ENCODE measurements around the gene TMEM178A.
"Not testable (repeated sequence)": the region's sequence is repeated elsewhere in the genome, so short reads cannot be mapped to it uniquely, and the experiment has no call there.

TMEM178A gene

GRCh38 chr2:39665811-39666490 lies at the start of gene TMEM178A:
Gene TMEM178A, plus strand, starts transcription at chr2:39665917. Its CDS starts 58 bp downstream, at chr2:39665975.
- no peak for DNase-seq

GRCh38 chr2:39618236-39618635 lies 47.5 kb upstream of the TMEM178A start:
- no peak for DNase-seq

GRCh38 chr2:39618736-39619135 lies 47.0 kb upstream of the TMEM178A start:
- DNase-seq: peak in 1 of 2 experiments; percentile 9

GRCh38 chr2:39620067-39620466 lies 45.6 kb upstream of the TMEM178A start:
- DNase-seq: peak; percentile 91 to 93

- DNase-seq: no peak
Measured at GRCh38 chr2:39621596-39621995, 44.1 kb upstream of the TMEM178A start.

GRCh38 chr2:39622860-39623259 lies 42.9 kb upstream of the TMEM178A start:
- no peak for DNase-seq

- DNase-seq: no peak
Measured at GRCh38 chr2:39623917-39624316, 41.8 kb upstream of the TMEM178A start.

- DNase-seq: peak; percentile 87 to 89
Measured at GRCh38 chr2:39625193-39625926, 40.4 kb upstream of the TMEM178A start.

GRCh38 chr2:39625927-39626270 lies 39.8 kb upstream of the TMEM178A start:
- no peak for DNase-seq

- DNase-seq: not testable (repeated sequence)
Measured at GRCh38 chr2:39628346-39628745, 37.4 kb upstream of the TMEM178A start.

GRCh38 chr2:39629646-39630045 lies 36.1 kb upstream of the TMEM178A start:
- no peak for DNase-seq

- DNase-seq: no peak
Measured at GRCh38 chr2:39631256-39631655, 34.5 kb upstream of the TMEM178A start.

- peak; percentile 64 to 82 for DNase-seq
Measured at GRCh38 chr2:39631718-39632117, 34.0 kb upstream of the TMEM178A start.

GRCh38 chr2:39632876-39633275 lies 32.8 kb upstream of the TMEM178A start:
- DNase-seq: no peak

- DNase-seq: peak in 1 of 2 experiments; percentile 18
Measured at GRCh38 chr2:39636306-39636705, 29.4 kb upstream of the TMEM178A start.

GRCh38 chr2:39638581-39638980 lies 27.1 kb upstream of the TMEM178A start:
- DNase-seq: no peak

- no peak for DNase-seq
Measured at GRCh38 chr2:39640107-39640506, 25.6 kb upstream of the TMEM178A start.

GRCh38 chr2:39640681-39641080 lies 25.0 kb upstream of the TMEM178A start:
- DNase-seq: no peak

- DNase-seq: no peak
Measured at GRCh38 chr2:39641635-39642034, 24.1 kb upstream of the TMEM178A start.

- no peak for DNase-seq
Measured at GRCh38 chr2:39642051-39642718, 23.5 kb upstream of the TMEM178A start.

GRCh38 chr2:39645826-39646225 lies 19.9 kb upstream of the TMEM178A start:
- no peak for DNase-seq

- no peak for DNase-seq
Measured at GRCh38 chr2:39646267-39646666, 19.4 kb upstream of the TMEM178A start.

GRCh38 chr2:39647104-39647765 lies 18.5 kb upstream of the TMEM178A start:
- DNase-seq: no peak
